IPS-18a (cell line): ENCODE data around the gene TMEM253.

Experiments
- H3K27ac ChIP-seq: one replicate; pipeline ENCODE4 v1.5.1; 2013; ENCODE audit warnings: low read length
- H3K27me3 ChIP-seq: one replicate; pipeline ENCODE4 v1.6.1; 2013; ENCODE audit warnings: mild to moderate bottlenecking, low read length; ENCODE audit not compliant: control insufficient read depth, insufficient read depth
- H3K36me3 ChIP-seq: one replicate; pipeline ENCODE4 v1.6.1; 2013; ENCODE audit warnings: low read depth, low read length; ENCODE audit not compliant: control insufficient read depth
- H3K4me1 ChIP-seq: one replicate; pipeline ENCODE4 v1.6.1; 2013; ENCODE audit warnings: low read depth, low read length; ENCODE audit not compliant: control insufficient read depth
- H3K4me3 ChIP-seq: one replicate; pipeline ENCODE4 v1.5.1; 2013; ENCODE audit warnings: low read length
- H3K9ac ChIP-seq: one replicate; pipeline ENCODE4 v1.6.1; 2013; ENCODE audit warnings: mild to moderate bottlenecking, low read length, moderate library complexity
- H3K9me3 ChIP-seq: one replicate; pipeline ENCODE4 v1.6.1; 2013; ENCODE audit warnings: low read depth, low read length; ENCODE audit not compliant: control insufficient read depth

TMEM253 gene

GRCh38 chr14:21093018-21093417, 7.8 kb upstream of the TMEM253 start:
- peaks cover 36% of the 10 kb centered on the region for H3K4me1 ChIP-seq
- no peak overlapping the region for H3K4me3 ChIP-seq
- peak overlapping the region; percentile 58 for H3K9ac ChIP-seq
- peaks cover 30% of the 10 kb centered on the region for H3K36me3 ChIP-seq
- no peak overlapping the region for H3K27ac ChIP-seq
- no peaks in the 10 kb centered on the region for H3K9me3 ChIP-seq
- no peaks in the 10 kb centered on the region for H3K27me3 ChIP-seq

- H3K27ac ChIP-seq = peak overlapping the region; percentile 4
- no peaks in the 10 kb centered on the region for H3K27me3 ChIP-seq
- H3K9ac ChIP-seq = peak overlapping the region; percentile 58
- peaks cover 22% of the 10 kb centered on the region for H3K36me3 ChIP-seq
- H3K4me1 ChIP-seq = peaks cover 37% of the 10 kb centered on the region
- H3K4me3 ChIP-seq = peak overlapping the region; percentile 64
- H3K9me3 ChIP-seq = no peaks in the 10 kb centered on the region
These were observed 6.8 kb upstream of the TMEM253 start for GRCh38 chr14:21093769-21094681.

GRCh38 chr14:21095430-21096205, 5.2 kb upstream of the TMEM253 start:
- H3K4me1 ChIP-seq = peaks cover 45% of the 10 kb centered on the region

GRCh38 chr14:21096438-21096837, 4.4 kb upstream of the TMEM253 start:
- peaks cover 45% of the 10 kb centered on the region for H3K4me1 ChIP-seq
- no peak overlapping the region for H3K9ac ChIP-seq
- no peaks in the 10 kb centered on the region for H3K27me3 ChIP-seq
- H3K9me3 ChIP-seq = no peaks in the 10 kb centered on the region
- H3K36me3 ChIP-seq = peaks cover 6% of the 10 kb centered on the region
- H3K27ac ChIP-seq = no peak overlapping the region
- peak overlapping the region; percentile 74 for H3K4me3 ChIP-seq

More at GRCh38 chr14:21095430-21096205, 5.2 kb upstream of the TMEM253 start:
- Histone ChIP-seq H3K27me3 (no peaks in the 10 kb centered on the region), H3K9ac (no peak overlapping the region), H3K4me3 (peak overlapping the region; percentile 74), H3K9me3 (no peaks in the 10 kb centered on the region), H3K27ac (no peak overlapping the region), H3K36me3 (peaks cover 11% of the 10 kb centered on the region)

GRCh38 chr14:21096978-21097635, 3.8 kb upstream of the TMEM253 start:
- Histone ChIP-seq H3K36me3 (peaks cover 4% of the 10 kb centered on the region), H3K4me1 (peaks cover 50% of the 10 kb centered on the region), H3K27me3 (no peaks in the 10 kb centered on the region), H3K9ac (peak overlapping the region; percentile 83), H3K4me3 (peak overlapping the region; percentile 74), H3K9me3 (no peaks in the 10 kb centered on the region), H3K27ac (peak overlapping the region; percentile 86)

- H3K36me3 ChIP-seq = peaks cover 4% of the 10 kb centered on the region
- H3K27ac ChIP-seq = peak overlapping the region; percentile 86
- H3K4me1 ChIP-seq = peaks cover 54% of the 10 kb centered on the region
- H3K4me3 ChIP-seq = peak overlapping the region; percentile 74
- peak overlapping the region; percentile 83 for H3K9ac ChIP-seq
- no peaks in the 10 kb centered on the region for H3K27me3 ChIP-seq
- no peaks in the 10 kb centered on the region for H3K9me3 ChIP-seq
These were observed 3.2 kb upstream of the TMEM253 start for GRCh38 chr14:21097636-21098075.

GRCh38 chr14:21098076-21098891, 2.6 kb upstream of the TMEM253 start, which contains the start of gene ZNF219:
Gene ZNF219, minus strand, starts transcription at chr14:21098655. Its CDS starts 5,064 bp downstream, at chr14:21093591.
- Histone ChIP-seq H3K27ac (peak within 1 kb of the TSS; percentile 86), H3K4me1 (peaks cover 51% of the 10 kb centered on the region)

GRCh38 chr14:21098892-21099595, 1.8 kb upstream of the TMEM253 start:
- no peaks in the 10 kb centered on the region for H3K36me3 ChIP-seq
- H3K27ac ChIP-seq = peak overlapping the region; percentile 36
- H3K9me3 ChIP-seq = no peaks in the 10 kb centered on the region
- H3K27me3 ChIP-seq = no peaks in the 10 kb centered on the region
- peak overlapping the region; percentile 90 for H3K4me3 ChIP-seq
- H3K4me1 ChIP-seq = peaks cover 45% of the 10 kb centered on the region
- H3K9ac ChIP-seq = peak overlapping the region; percentile 83

More at GRCh38 chr14:21098076-21098891, 2.6 kb upstream of the TMEM253 start, which contains the start of gene ZNF219:
- Histone ChIP-seq H3K4me3 (peak within 1 kb of the TSS; percentile 90), H3K36me3 (peaks cover under 1% of the 10 kb centered on the region), H3K9ac (peak within 1 kb of the TSS; percentile 83), H3K27me3 (no peaks in the 10 kb centered on the region), H3K9me3 (no peaks in the 10 kb centered on the region)

- peaks cover 46% of the 10 kb centered on the region for H3K4me1 ChIP-seq
These were observed 1.3 kb upstream of the TMEM253 start for GRCh38 chr14:21099596-21099985.

GRCh38 chr14:21101802-21102413, 1.0 kb downstream of the TMEM253 start:
- peaks cover 38% of the 10 kb centered on the region for H3K4me1 ChIP-seq
- H3K9me3 ChIP-seq = no peaks in the 10 kb centered on the region
- H3K4me3 ChIP-seq = peak overlapping the region; percentile 92
- H3K36me3 ChIP-seq = no peaks in the 10 kb centered on the region
- H3K27me3 ChIP-seq = no peaks in the 10 kb centered on the region
- H3K9ac ChIP-seq = peak overlapping the region; percentile 98
- no peak overlapping the region for H3K27ac ChIP-seq

More at GRCh38 chr14:21099596-21099985, 1.3 kb upstream of the TMEM253 start:
- H3K27ac ChIP-seq = no peak overlapping the region
- H3K36me3 ChIP-seq = no peaks in the 10 kb centered on the region
- peak overlapping the region; percentile 83 for H3K9ac ChIP-seq
- no peaks in the 10 kb centered on the region for H3K27me3 ChIP-seq
- H3K4me3 ChIP-seq = peak overlapping the region; percentile 90
- no peaks in the 10 kb centered on the region for H3K9me3 ChIP-seq
